Neural cell (in vitro differentiated cells): ENCODE measurements around the gene KCNK7. TPM values are rescaled to one million over a fixed set of nuclear protein-coding genes. Genes with fewer than 3 reads are reported as not detected.

Experiments
- H2AFZ ChIP-seq: fragments of 200-600, 300-800 bp; sonication (generic), shearing (Covaris generic); 2 replicates; pipeline ENCODE4 v1.6.0; 2014; ENCODE audit warnings: low read depth, mild to moderate bottlenecking, antibody characterized with exemption, low read length, moderate library complexity
- H3F3A ChIP-seq: fragments of 200-600 bp; shearing (Covaris generic); 2 replicates; pipeline ENCODE4 v1.6.1; 2016; ENCODE audit warnings: mild to moderate bottlenecking, moderate library complexity, mixed read lengths, antibody characterized with exemption, low read length; ENCODE audit not compliant: insufficient read depth, poor library complexity, severe bottlenecking
- H3K27ac ChIP-seq: fragments of 200-600, 300-800 bp; sonication (generic), shearing (Covaris generic); 2 replicates; pipeline ENCODE4 v1.5.1; 2014; ENCODE audit warnings: mild to moderate bottlenecking, low read length, moderate library complexity
- H3K27me3 ChIP-seq: fragments of 300-800, 200-600 bp; sonication (generic), shearing (Covaris generic); 2 replicates; pipeline ENCODE4 v1.6.0; 2014; ENCODE audit warnings: mild to moderate bottlenecking, low read depth, low read length, moderate library complexity; ENCODE audit not compliant: insufficient read depth
- H3K36me3 ChIP-seq: fragments of 300-800, 200-600 bp; sonication (generic), shearing (Covaris generic); 2 replicates; pipeline ENCODE4 v1.5.1; 2014; ENCODE audit warnings: mild to moderate bottlenecking, antibody characterized with exemption, low read length, moderate library complexity; ENCODE audit not compliant: insufficient read depth
- H3K4me2 ChIP-seq: fragments of 300-800, 200-600 bp; sonication (generic), shearing (Covaris generic); 2 replicates; pipeline ENCODE4 v1.6.0; 2014; ENCODE audit warnings: mild to moderate bottlenecking, low read length
- H3K4me3 ChIP-seq: fragments of 300-800, 200-600 bp; sonication (generic), shearing (Covaris generic); 2 replicates; pipeline ENCODE4 v1.5.1; 2014; ENCODE audit warnings: mild to moderate bottlenecking, low read length, moderate library complexity
- H3K79me2 ChIP-seq: fragments of 200-600 bp; shearing (Covaris generic); replicated peaks from 2 replicates; pipeline ENCODE4 v1.6.0; 2014; ENCODE audit warnings: mild to moderate bottlenecking, low read length, moderate library complexity; ENCODE audit not compliant: insufficient read depth
- H3K9ac ChIP-seq: fragments of 300-800, 200-600 bp; sonication (generic), shearing (Covaris generic); 2 replicates; pipeline ENCODE4 v1.6.1; 2016; ENCODE audit warnings: mild to moderate bottlenecking, low read length, mixed read lengths
- H3K9me2 ChIP-seq: fragments of 200-600 bp; shearing (Covaris generic); 2 replicates; pipeline ENCODE4 v1.6.1; 2016; ENCODE audit warnings: mild to moderate bottlenecking, low read length, mixed read lengths; ENCODE audit not compliant: insufficient read depth
- H3K9me3 ChIP-seq: fragments of 200-600, 300-800 bp; sonication (generic), shearing (Covaris generic); 2 replicates; pipeline ENCODE4 v1.6.1; 2016; ENCODE audit warnings: mild to moderate bottlenecking, mixed run types, low read length, moderate library complexity, mixed read lengths
- H4K20me1 ChIP-seq: fragments of 200-600 bp; shearing (Covaris generic); 2 replicates; pipeline ENCODE4 v1.6.1; 2016; ENCODE audit warnings: mild to moderate bottlenecking, mixed run types; ENCODE audit not compliant: insufficient read depth
- CTCF ChIP-seq: fragments of 450-650 bp; IDR thresholded peaks from 2 replicates; pipeline ENCODE4 v1.5.1; 2014; ENCODE audit warnings: antibody characterized with exemption, mild to moderate bottlenecking, moderate library complexity; ENCODE audit not compliant: poor library complexity, severe bottlenecking
- EP300 ChIP-seq: fragments of 450-650 bp; conservative IDR thresholded peaks from 2 replicates; pipeline ENCODE4 v1.6.1; 2014; ENCODE audit warnings: antibody characterized with exemption, mild to moderate bottlenecking, moderate library complexity; ENCODE audit not compliant: poor library complexity, severe bottlenecking
- EZH2 ChIP-seq: fragments of 200-600, 300-800 bp; shearing (Covaris generic), sonication (generic); IDR thresholded peaks from 2 replicates; pipeline ENCODE4 v1.6.1; 2014; ENCODE audit warnings: antibody characterized with exemption, low read length, borderline replicate concordance, mild to moderate bottlenecking; ENCODE audit not compliant: insufficient read depth, poor library complexity, severe bottlenecking
- MXI1 ChIP-seq: fragments of 450-650 bp; conservative IDR thresholded peaks from 2 replicates; pipeline ENCODE4 v1.6.1; 2014; ENCODE audit warnings: antibody characterized with exemption, mild to moderate bottlenecking; ENCODE audit not compliant: poor library complexity, severe bottlenecking
- POLR2AphosphoS5 ChIP-seq: IDR thresholded peaks from 2 replicates; pipeline ENCODE4 v1.6.1; 2012
- RAD21 ChIP-seq: fragments of 450-650 bp; conservative IDR thresholded peaks from 2 replicates; pipeline ENCODE4 v1.6.1; 2014; ENCODE audit warnings: antibody characterized with exemption, mild to moderate bottlenecking, moderate library complexity
- REST ChIP-seq: IDR thresholded peaks from 2 replicates; pipeline ENCODE4 v1.6.1; 2012; ENCODE audit warnings: borderline replicate concordance
- SMC3 ChIP-seq: fragments of 450-650 bp; conservative IDR thresholded peaks from 2 replicates; pipeline ENCODE4 v1.6.1; 2014; ENCODE audit warnings: antibody characterized with exemption, mild to moderate bottlenecking, moderate library complexity; ENCODE audit not compliant: poor library complexity
- TAF1 ChIP-seq: IDR thresholded peaks from 2 replicates; pipeline ENCODE4 v1.6.1; 2012; ENCODE audit warnings: low read depth
- polyA plus RNA-seq: library from polyadenylated mRNA; depleted of rRNA; stranded (reverse); fragments of >200 nt; gene quantifications from 2 replicates; pipeline ENCODE4 v1.2.3, GENCODE V29; 2014

The KCNK7 gene
- polyA plus RNA-seq, 1 donor from 2014 or later = 1.1 TPM

- no peak overlapping the region for H3K4me3 ChIP-seq
- no peak overlapping the region for H3K9ac ChIP-seq
- H4K20me1 ChIP-seq = no peaks in the 10 kb centered on the region
- H3K27me3 ChIP-seq = no peaks in the 10 kb centered on the region
- no peaks in the 10 kb centered on the region for H3F3A ChIP-seq
- no peaks in the 10 kb centered on the region for H3K36me3 ChIP-seq
- H3K27ac ChIP-seq = no peak overlapping the region
- TF ChIP-seq CTCF = no peak
- TF ChIP-seq RAD21 = no peak
- no peak overlapping the region for H2AFZ ChIP-seq
- no peaks in the 10 kb centered on the region for H3K9me3 ChIP-seq
- H3K9me2 ChIP-seq = no peaks in the 10 kb centered on the region
- H3K79me2 ChIP-seq = peaks cover 2% of the 10 kb centered on the region
- H3K4me2 ChIP-seq = no peak overlapping the region
Observed at GRCh38 chr11:65562020-65562419, 33.6 kb downstream of the KCNK7 start.

- Histone ChIP-seq H4K20me1 (no peaks in the 10 kb centered on the region), H3F3A (no peaks in the 10 kb centered on the region), H3K27ac (no peak overlapping the region), H3K9me2 (no peaks in the 10 kb centered on the region), H3K36me3 (no peaks in the 10 kb centered on the region), H3K9ac (no peak overlapping the region), H3K9me3 (no peaks in the 10 kb centered on the region), H3K27me3 (no peaks in the 10 kb centered on the region), H3K4me3 (no peak overlapping the region), H2AFZ (no peak overlapping the region), H3K4me2 (no peak overlapping the region), H3K79me2 (no peaks in the 10 kb centered on the region)
- TF ChIP-seq MXI1 (no peak), EZH2 (no peak), TAF1 (no peak), POLR2AphosphoS5 (no peak), CTCF (no peak), RAD21 (no peak), EP300 (no peak), REST (no peak), SMC3 (no peak)
Observed at GRCh38 chr11:65560555-65561418, 34.8 kb downstream of the KCNK7 start.
